DMS 273 treated with DMSO at 0.1 percent for 48 hours (cell line): ENCODE measurements around the gene ALDH3B1.
"Not testable (repeated sequence)": the region's sequence is repeated elsewhere in the genome, so short reads cannot be mapped to it uniquely, and the experiment has no call there.

Experiments used
- DNase-seq: peaks from one replicate; lab custom pipeline; 2025; lab: John Stamatoyannopoulos, UW

The ALDH3B1 gene

GRCh38 chr11:68010090-68011041, at the start of gene ALDH3B1:
TSS of gene ALDH3B1 (plus strand) at chr11:68010327. CDS start at chr11:68015298, 4,971 bp downstream.
- DNase-seq, result no peak

- not testable (repeated sequence) for DNase-seq
Measured at GRCh38 chr11:67963217-67963616, 46.9 kb upstream of the ALDH3B1 start.

GRCh38 chr11:67963879-67964278, 46.2 kb upstream of the ALDH3B1 start:
- DNase-seq, result not testable (repeated sequence)

GRCh38 chr11:67964746-67965145, 45.4 kb upstream of the ALDH3B1 start:
- DNase-seq, result not testable (repeated sequence)

- DNase-seq, result not testable (repeated sequence)
Measured at GRCh38 chr11:67965830-67966348, 44.2 kb upstream of the ALDH3B1 start.

GRCh38 chr11:67974746-67975145, 35.4 kb upstream of the ALDH3B1 start:
- not testable (repeated sequence) for DNase-seq

- not testable (repeated sequence) for DNase-seq
Measured at GRCh38 chr11:67978766-67979418, 31.2 kb upstream of the ALDH3B1 start.

GRCh38 chr11:67981226-67981625, 28.9 kb upstream of the ALDH3B1 start:
- DNase-seq, result not testable (repeated sequence)

- DNase-seq, result not testable (repeated sequence)
Measured at GRCh38 chr11:67982255-67982857, 27.8 kb upstream of the ALDH3B1 start.

- DNase-seq, result no peak
Measured at GRCh38 chr11:67983951-67984350, 26.2 kb upstream of the ALDH3B1 start.

- not testable (repeated sequence) for DNase-seq
Measured at GRCh38 chr11:67985302-67985701, 24.8 kb upstream of the ALDH3B1 start.

- not testable (repeated sequence) for DNase-seq
Measured at GRCh38 chr11:67990546-67991346, 19.4 kb upstream of the ALDH3B1 start.

GRCh38 chr11:67991347-67992121, 18.6 kb upstream of the ALDH3B1 start:
- not testable (repeated sequence) for DNase-seq

GRCh38 chr11:67993821-67994220, 16.3 kb upstream of the ALDH3B1 start:
- DNase-seq, result not testable (repeated sequence)

GRCh38 chr11:67994387-67994786, 15.7 kb upstream of the ALDH3B1 start:
- DNase-seq, result not testable (repeated sequence)

GRCh38 chr11:67995129-67995528, 15.0 kb upstream of the ALDH3B1 start:
- not testable (repeated sequence) for DNase-seq

- DNase-seq, result not testable (repeated sequence)
Measured at GRCh38 chr11:67995579-67995978, 14.5 kb upstream of the ALDH3B1 start.

- DNase-seq, result no peak
Measured at GRCh38 chr11:67996051-67996450, 14.1 kb upstream of the ALDH3B1 start.

GRCh38 chr11:67996622-67997474, 13.3 kb upstream of the ALDH3B1 start:
- no peak for DNase-seq
